GM13977 (cell line): ENCODE data around the gene YKT6.
"Not testable (repeated sequence)": the region's sequence is repeated elsewhere in the genome, so short reads cannot be mapped to it uniquely, and the experiment has no call there.

Experiments used
- DNase-seq: peaks from one replicate; pipeline ENCODE4 v3.0.0; 2012; ENCODE audit warnings: low spot score
- in situ Hi-C: fragments of 300-500 bp; cut with MboI; formaldehyde crosslinking; loops from one replicate; pipeline ENCODE4 v1.12.0; 2022; ENCODE audit warnings: low sequenced_read_pairs, low pct_unique_long_range_greater_than_20kb, mixed read lengths, inconsistent platforms; ENCODE audit not compliant: unreplicated experiment
- TF ChIP-seq, protein P1 (sequence below): IDR thresholded peaks from 2 replicates; pipeline ENCODE4 v1.5.1; 2012; ENCODE audit warnings: mild to moderate bottlenecking, control low read depth; ENCODE audit not compliant: insufficient read depth; ENCODE audit errors: extremely low read depth, missing control alignments

Gene YKT6

DNA sequence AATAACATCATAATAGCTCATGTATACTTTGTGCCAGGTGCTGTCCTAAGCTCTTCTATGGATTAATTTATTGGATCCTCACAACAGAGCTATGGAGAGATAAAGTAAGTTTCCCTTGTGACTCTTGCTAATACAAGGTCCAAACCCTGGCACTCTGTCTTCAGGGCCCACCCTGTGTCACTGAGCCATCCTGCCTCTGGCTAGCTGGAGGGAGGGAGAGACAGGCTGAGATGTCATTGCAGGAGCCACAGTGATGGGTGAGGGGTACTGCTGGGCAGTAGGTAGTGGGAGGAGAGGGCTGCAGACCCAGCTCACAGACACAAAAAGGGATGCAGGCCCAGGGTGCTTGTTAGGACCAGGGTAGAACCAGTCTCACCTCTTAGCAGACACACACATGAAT, 28.4 kb upstream of the YKT6 start:
- in situ Hi-C loops: no loop called here
- TF ChIP-seq, protein P1, sequence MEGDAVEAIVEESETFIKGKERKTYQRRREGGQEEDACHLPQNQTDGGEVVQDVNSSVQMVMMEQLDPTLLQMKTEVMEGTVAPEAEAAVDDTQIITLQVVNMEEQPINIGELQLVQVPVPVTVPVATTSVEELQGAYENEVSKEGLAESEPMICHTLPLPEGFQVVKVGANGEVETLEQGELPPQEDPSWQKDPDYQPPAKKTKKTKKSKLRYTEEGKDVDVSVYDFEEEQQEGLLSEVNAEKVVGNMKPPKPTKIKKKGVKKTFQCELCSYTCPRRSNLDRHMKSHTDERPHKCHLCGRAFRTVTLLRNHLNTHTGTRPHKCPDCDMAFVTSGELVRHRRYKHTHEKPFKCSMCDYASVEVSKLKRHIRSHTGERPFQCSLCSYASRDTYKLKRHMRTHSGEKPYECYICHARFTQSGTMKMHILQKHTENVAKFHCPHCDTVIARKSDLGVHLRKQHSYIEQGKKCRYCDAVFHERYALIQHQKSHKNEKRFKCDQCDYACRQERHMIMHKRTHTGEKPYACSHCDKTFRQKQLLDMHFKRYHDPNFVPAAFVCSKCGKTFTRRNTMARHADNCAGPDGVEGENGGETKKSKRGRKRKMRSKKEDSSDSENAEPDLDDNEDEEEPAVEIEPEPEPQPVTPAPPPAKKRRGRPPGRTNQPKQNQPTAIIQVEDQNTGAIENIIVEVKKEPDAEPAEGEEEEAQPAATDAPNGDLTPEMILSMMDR: no peak
- no peak for DNase-seq

DNA sequence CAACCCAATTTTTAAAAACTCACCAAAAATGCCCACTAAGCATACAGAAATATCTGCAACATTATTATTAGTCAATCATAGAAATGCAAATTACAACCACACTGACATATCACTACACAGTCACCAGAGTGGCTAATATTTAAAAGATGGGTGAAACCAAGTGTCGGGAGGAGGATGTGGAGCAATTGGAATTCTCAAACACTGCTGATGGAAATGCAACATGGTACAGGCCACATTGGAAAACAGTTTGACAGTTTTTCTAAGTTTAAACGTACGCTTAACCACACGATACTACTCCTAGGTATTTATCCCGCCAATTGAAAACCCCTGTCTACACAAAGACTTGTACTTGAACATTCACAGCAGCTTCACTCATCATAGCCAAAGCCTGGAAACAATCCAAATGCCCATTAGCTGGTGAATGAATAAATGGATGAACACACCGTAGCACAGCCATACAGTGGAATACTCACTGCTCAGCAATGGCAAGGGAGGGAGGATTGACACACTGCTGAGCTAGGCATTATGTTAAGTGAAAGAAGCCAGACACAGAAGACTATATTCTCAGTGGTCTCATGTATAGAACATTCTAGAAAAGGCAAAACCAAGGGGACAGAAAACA, 27.9 kb upstream of the YKT6 start:
- no peak for DNase-seq
- in situ Hi-C loops: no loop called here
- TF ChIP-seq, protein P1: no peak

DNA sequence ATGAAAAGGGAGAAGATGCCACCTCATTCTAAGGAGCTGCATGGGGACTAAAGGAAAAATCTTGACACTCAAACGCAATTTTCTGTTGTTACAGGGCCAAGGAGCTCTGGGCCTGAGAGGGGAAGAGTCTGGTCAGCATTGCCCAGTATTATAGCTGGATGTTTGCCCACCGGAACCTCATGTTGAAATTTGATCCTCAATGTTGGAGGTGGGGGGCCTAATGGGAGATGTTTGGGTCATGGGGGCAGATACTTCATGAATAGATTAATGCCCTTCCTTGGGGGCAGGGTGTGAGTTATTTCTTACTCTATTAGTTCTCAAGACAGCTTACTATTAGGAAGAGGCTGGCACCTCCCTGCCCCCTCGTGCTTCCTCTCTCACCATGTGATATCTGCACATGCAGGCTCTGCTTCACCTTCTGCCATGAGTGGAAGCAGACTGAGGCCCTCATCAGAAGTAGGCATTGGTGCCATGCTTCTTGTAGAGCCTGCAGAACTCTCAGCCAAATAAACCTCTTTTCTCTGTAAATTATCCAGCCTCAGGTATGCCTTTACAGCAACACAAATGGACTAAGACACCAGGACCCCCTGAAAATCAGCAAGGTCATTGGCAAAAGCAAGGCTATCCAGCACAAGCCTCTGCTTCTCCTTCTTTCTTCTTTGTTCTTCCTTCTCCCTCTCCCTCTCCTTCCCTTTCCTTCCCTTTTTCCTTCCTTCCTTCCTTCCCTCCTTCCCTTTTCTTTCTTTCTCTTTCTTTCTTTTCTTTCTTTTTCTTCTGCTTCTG, 26.7 kb upstream of the YKT6 start:
- TF ChIP-seq, protein P1: no peak
- no peak for DNase-seq
- in situ Hi-C loops: no loop called here

DNA sequence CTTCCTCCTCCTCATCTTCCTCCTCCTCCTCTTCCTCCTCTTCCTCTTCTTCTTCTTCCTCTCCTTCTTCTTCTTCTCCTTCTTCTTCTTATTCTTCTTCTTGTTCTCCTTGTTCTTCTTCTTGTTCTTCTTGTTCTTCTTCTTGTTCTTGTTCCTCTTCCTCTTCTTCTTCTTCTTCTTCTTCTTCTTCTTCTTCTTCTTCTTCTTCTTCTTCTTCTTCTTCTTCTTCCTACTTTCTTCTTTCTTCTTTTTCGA, 26.2 kb upstream of the YKT6 start:
- DNase-seq, in situ Hi-C loops: not testable (repeated sequence)

DNA sequence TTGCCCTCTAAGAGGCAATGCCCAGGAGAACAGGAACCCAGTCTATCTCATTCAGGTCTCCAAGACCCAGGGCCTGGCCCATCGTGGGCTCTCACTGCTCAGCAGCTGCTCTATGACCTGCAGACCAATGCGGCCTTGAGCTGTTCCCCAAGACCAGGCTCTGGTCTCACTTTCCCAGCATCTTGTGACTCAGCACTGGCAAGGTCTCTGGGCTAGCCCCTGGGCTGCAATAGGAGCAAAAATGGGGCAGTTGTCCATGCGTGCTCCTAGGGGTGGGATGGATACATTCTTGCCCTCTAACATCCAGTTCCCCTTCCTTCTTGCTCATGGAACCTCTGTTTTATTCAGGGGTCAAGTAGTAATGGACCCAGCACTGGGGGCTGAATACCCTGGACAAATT, 25.0 kb upstream of the YKT6 start:
- TF ChIP-seq, protein P1: no peak
- no peak for DNase-seq
- in situ Hi-C loops: no loop called here

DNA sequence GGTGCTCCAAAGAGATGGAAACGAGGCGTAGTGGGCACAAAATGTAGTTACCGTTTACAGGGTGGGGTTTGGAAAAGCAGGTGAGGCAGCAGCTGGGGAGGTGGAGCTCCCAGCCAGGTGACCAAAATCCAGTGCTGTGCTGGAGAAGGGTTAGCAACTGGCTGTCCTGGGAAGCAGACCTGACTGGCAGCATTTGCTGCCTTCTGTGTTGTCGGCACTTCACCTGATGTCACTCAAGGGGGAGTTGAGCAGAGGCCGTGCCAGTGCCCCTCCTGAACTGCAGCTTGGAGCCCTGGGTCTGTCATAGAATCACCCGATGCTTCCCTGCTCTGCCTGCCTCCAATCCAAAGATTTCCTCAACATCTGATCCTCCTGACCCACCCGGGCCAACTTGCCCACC, 24.3 kb upstream of the YKT6 start:
- no peak for DNase-seq
- in situ Hi-C loops: no loop called here
- TF ChIP-seq, protein P1: no peak

DNA sequence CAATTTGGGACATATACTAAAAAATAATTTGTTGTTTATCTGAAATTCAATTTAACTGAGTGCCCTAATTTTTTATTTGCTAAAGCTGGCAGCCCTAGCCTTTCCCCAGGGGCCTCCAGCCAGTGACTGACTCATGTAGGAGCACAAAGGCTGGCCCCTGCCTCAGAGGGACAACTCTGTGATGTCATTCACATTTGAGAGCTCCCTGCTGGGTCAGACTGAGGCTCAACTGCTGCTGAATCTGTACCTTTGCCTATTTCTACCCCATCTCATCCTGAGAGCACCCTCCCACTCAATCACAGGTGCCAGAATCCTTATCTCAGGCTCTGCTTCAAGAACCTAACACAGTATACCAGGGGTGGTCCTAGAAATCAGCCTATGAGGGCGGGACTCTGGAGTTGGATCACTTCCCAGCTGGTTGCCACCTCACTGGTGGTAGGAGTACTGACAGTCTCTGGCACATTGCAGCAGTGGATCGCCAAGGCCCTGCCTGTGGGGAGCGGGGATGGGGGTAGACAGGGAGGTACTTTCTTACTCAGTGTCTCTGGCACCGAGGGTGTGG, 23.1 kb upstream of the YKT6 start:
- TF ChIP-seq, protein P1: no peak
- in situ Hi-C loops: no loop called here
- no peak for DNase-seq
